Thyroid gland (tissue), 4 donors: ENCODE data around the gene TREX2. TPM values are rescaled to one million over a fixed set of nuclear protein-coding genes. Genes with fewer than 3 reads are reported as not detected.

Source experiments
- DNase-seq, 2 donors: peaks; one replicate each; pipeline ENCODE4 v3.0.0-alpha.2; 2019
- H3K27ac ChIP-seq, 3 donors: fragments of 200-600 bp; sonication (generic); 1 replicate in 2 of 3; 2 replicates in 1 of 3; pipeline ENCODE4 v1.5.1; 2016 to 2019; ENCODE audit warnings: mild to moderate bottlenecking in 1 of 3, moderate library complexity in 1 of 3
- H3K27me3 ChIP-seq: fragments of 200-600 bp; sonication (generic); one replicate; pipeline ENCODE4 v1.5.1; 2019
- H3K36me3 ChIP-seq, 2 donors: fragments of 200-600 bp; sonication (generic); one replicate each; pipeline ENCODE4 v1.5.1; 2016 to 2019
- H3K4me1 ChIP-seq, 2 donors: fragments of 200-600 bp; sonication (generic); one replicate each; pipeline ENCODE4 v1.5.1; 2017 to 2019
- H3K4me3 ChIP-seq, 3 donors: fragments of 200-600 bp; sonication (generic); replicated peaks in 1 of 3; 1 replicate in 2 of 3; 2 replicates in 1 of 3; pipeline ENCODE4 v1.5.1; 2016; ENCODE audit warnings: mild to moderate bottlenecking in 1 of 3
- H3K9me3 ChIP-seq: fragments of 200-600 bp; sonication (generic); one replicate; pipeline ENCODE4 v1.5.1; 2017
- CTCF ChIP-seq, 6 experiments: fragments of 200-600 bp in 3 of 6; fragments of 450-650 bp in 3 of 6; sonication (generic) in 3 of 6; IDR thresholded peaks; one replicate each; pipeline ENCODE4 v1.5.1; 2016 to 2019; ENCODE audit warnings: antibody characterized with exemption in 6 of 6, mild to moderate bottlenecking in 2 of 6, inconsistent platforms in 1 of 6, moderate library complexity in 1 of 6
- POLR2A ChIP-seq, 2 donors: fragments of 450-650 bp; IDR thresholded peaks; one replicate each; pipeline ENCODE4 v1.6.1; 2017; ENCODE audit warnings: antibody characterized with exemption in 2 of 2, mild to moderate bottlenecking in 2 of 2, moderate library complexity in 1 of 2
- whole genome bisulfite sequencing, 2 donors: methylation state at CpG; one replicate each; pipeline ENCODE4 v1.1.5; 2017; 5-methylcytosine and 5-hydroxymethylcytosine counted together
- intact Hi-C: fragments of 100-400 bp; cut with DNase I; formaldehyde crosslinking; loops from one replicate; pipeline ENCODE4 v1.15.1; 2023
- total RNA-seq, 4 donors: library from RNA; depleted of rRNA; stranded (reverse); fragments of >200 nt; gene quantifications; one replicate each; pipeline ENCODE4 v1.2.3, GENCODE V29; 2016

TREX2 gene
- total RNA-seq, 4 donors from 2014 or later = 0.40 to 8.9 (median 3.2) TPM; not detected in 1

- no peak for DNase-seq
- H3K4me3 ChIP-seq = peak overlapping the region in 1 of 3 donors; percentile 40
- H3K27me3 ChIP-seq = no peaks in the 10 kb centered on the region
- H3K36me3 ChIP-seq = no peaks in the 10 kb centered on the region
- TF ChIP-seq POLR2A (IDR thresholded peaks at IDR 0.05) (no peak), CTCF (IDR thresholded peaks at IDR 0.05) (no peak)
- H3K9me3 ChIP-seq = no peaks in the 10 kb centered on the region
- H3K27ac ChIP-seq = no peak overlapping the region
- WGBS, 2 donors = 61 to 62% methylated on average over 3 to 12 of the region's 17 CpGs
- intact Hi-C loops = no loop called here
- peaks cover 0 to 10% of the 10 kb centered on the region in 2 donors for H3K4me1 ChIP-seq
These were observed 33.8 kb downstream of the TREX2 start for GRCh38 chrX:153411988-153412574.

GRCh38 chrX:153411255-153411987, 34.4 kb downstream of the TREX2 start, which contains the start of gene ZFP92:
Gene ZFP92 (plus strand): TSS chrX:153411472. CDS start chrX:153418323, 6,851 bp downstream.
- no CpG with 5 or more reads among the region's 75 CpGs for WGBS, 2 donors
- Histone ChIP-seq H3K27ac (no peak within 1 kb of the TSS), H3K36me3 (no peaks in the 10 kb centered on the region), H3K27me3 (no peaks in the 10 kb centered on the region), H3K4me3 (peak within 1 kb of the TSS in 1 of 3 donors; percentile 40), H3K9me3 (no peaks in the 10 kb centered on the region), H3K4me1 (peaks cover 0 to 10% of the 10 kb centered on the region in 2 donors)
- TF ChIP-seq CTCF (IDR thresholded peaks at IDR 0.05) (no peak), POLR2A (IDR thresholded peaks at IDR 0.05) (no peak)
- intact Hi-C loops = no loop called here
- peak; percentile 11 to 22 for DNase-seq

GRCh38 chrX:153410888-153411254, 35.0 kb downstream of the TREX2 start:
- no peaks in the 10 kb centered on the region for H3K36me3 ChIP-seq
- H3K4me3 ChIP-seq = peak overlapping the region in 1 of 3 donors; percentile 40
- no peaks in the 10 kb centered on the region for H3K27me3 ChIP-seq
- no peak for TF ChIP-seq POLR2A (IDR thresholded peaks at IDR 0.05)
- no peak for TF ChIP-seq CTCF (IDR thresholded peaks at IDR 0.05)
- intact Hi-C loops = no loop called here
- no peak overlapping the region for H3K27ac ChIP-seq
- no peak for DNase-seq
- H3K9me3 ChIP-seq = no peaks in the 10 kb centered on the region
- peaks cover 0 to 10% of the 10 kb centered on the region in 2 donors for H3K4me1 ChIP-seq
- 68 to 77% methylated on average over 7 to 8 of the region's 12 CpGs for WGBS, 2 donors

GRCh38 chrX:153410373-153410772, 35.5 kb downstream of the TREX2 start:
- DNase-seq = no peak
- H3K9me3 ChIP-seq = no peaks in the 10 kb centered on the region

More at GRCh38 chrX:153410373-153410772, 35.5 kb downstream of the TREX2 start:
- TF ChIP-seq CTCF (IDR thresholded peaks at IDR 0.05) = no peak
- TF ChIP-seq POLR2A (IDR thresholded peaks at IDR 0.05) = no peak
- H3K4me1 ChIP-seq = peaks cover 0 to 10% of the 10 kb centered on the region in 2 donors
- no peaks in the 10 kb centered on the region for H3K27me3 ChIP-seq
- 96% methylated on average over 3 of the region's 15 CpGs; no CpG with 5 or more reads in 1 of the 2 donors for WGBS, 2 donors
- no peak overlapping the region for H3K27ac ChIP-seq
- H3K4me3 ChIP-seq = no peak overlapping the region
- H3K36me3 ChIP-seq = no peaks in the 10 kb centered on the region
- intact Hi-C loops = no loop called here
